Measurements from ENCODE around the gene FHOD3.

The FHOD3 gene

DNA sequence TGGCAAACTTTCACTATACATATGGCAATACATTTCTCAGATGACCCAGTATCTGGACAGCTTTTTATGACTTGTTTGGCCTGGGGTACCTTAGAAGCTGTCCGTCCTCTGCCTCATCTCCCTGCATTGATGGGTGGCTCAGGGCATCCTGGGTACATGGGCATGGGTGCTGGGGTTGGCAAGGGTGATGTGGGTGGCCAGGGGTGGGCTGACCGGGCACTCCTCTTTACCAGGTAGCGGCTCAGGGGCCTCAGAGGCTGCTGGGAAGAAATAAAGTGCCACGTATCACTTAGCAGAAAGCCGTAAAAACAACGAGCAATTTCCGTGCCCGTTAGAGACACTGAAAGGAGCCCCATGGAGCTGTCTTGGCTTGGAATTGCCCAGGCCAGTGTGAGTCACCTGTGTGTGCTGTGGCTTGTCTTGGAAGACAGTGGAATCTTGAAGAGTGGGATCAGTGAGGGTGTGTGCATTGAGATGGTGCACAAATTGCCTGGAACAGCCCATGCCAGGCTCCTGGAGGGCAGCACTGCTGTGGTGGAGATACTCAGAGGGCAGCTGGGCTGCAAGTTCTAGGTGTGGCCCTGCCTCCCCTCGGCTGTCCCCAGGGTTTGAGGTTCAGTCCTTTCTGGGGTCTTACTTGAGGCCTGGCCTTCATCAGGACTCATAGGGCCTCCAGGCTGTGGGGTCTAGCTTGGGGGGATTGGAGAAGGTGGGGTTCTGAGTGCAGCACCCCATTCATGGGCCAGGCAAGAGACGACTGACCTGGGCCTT is 88.8 kb downstream of the FHOD3 start:
- Histone ChIP-seq H3K27me3 (ENCODE audit: insufficient read depth, low read length, poor library complexity, severe bottlenecking) (no peaks in the 10 kb centered on the region), H2AFZ (ENCODE audit: low read length) (no peak overlapping the region), H3K4me1 (ENCODE audit: insufficient read depth, low read length, poor library complexity, severe bottlenecking) (no peaks in the 10 kb centered on the region), H3K9ac (ENCODE audit: low read depth, low read length, poor library complexity, severe bottlenecking) (no peak overlapping the region), H3K9me3 (ENCODE audit: insufficient read depth, low read depth, low read length) (no peaks in the 10 kb centered on the region), H3K4me2 (ENCODE audit: low read depth, low read length, poor library complexity, severe bottlenecking) (no peak overlapping the region), H3K79me2 (ENCODE audit: insufficient read depth, low read length) (no peaks in the 10 kb centered on the region), H3F3A (ENCODE audit: low read depth) (no peaks in the 10 kb centered on the region), H4K20me1 (ENCODE audit: insufficient read depth, low read length, poor library complexity, severe bottlenecking) (no peaks in the 10 kb centered on the region), H3K36me3 (ENCODE audit: insufficient read depth, low read length) (no peaks in the 10 kb centered on the region), H3K4me3 (ENCODE audit: low read length, poor library complexity, severe bottlenecking) (no peak overlapping the region), H3K9me2 (replicated peaks; ENCODE audit: low read depth, low read length) (no peaks in the 10 kb centered on the region)
- TF ChIP-seq EZH2phosphoT487 (IDR thresholded peaks at IDR 0.05; ENCODE audit: borderline replicate concordance) = no peak
- TF ChIP-seq, protein P1, sequence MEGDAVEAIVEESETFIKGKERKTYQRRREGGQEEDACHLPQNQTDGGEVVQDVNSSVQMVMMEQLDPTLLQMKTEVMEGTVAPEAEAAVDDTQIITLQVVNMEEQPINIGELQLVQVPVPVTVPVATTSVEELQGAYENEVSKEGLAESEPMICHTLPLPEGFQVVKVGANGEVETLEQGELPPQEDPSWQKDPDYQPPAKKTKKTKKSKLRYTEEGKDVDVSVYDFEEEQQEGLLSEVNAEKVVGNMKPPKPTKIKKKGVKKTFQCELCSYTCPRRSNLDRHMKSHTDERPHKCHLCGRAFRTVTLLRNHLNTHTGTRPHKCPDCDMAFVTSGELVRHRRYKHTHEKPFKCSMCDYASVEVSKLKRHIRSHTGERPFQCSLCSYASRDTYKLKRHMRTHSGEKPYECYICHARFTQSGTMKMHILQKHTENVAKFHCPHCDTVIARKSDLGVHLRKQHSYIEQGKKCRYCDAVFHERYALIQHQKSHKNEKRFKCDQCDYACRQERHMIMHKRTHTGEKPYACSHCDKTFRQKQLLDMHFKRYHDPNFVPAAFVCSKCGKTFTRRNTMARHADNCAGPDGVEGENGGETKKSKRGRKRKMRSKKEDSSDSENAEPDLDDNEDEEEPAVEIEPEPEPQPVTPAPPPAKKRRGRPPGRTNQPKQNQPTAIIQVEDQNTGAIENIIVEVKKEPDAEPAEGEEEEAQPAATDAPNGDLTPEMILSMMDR (conservative IDR thresholded peaks at IDR 0.05; ENCODE audit: low read length) = no peak

DNA sequence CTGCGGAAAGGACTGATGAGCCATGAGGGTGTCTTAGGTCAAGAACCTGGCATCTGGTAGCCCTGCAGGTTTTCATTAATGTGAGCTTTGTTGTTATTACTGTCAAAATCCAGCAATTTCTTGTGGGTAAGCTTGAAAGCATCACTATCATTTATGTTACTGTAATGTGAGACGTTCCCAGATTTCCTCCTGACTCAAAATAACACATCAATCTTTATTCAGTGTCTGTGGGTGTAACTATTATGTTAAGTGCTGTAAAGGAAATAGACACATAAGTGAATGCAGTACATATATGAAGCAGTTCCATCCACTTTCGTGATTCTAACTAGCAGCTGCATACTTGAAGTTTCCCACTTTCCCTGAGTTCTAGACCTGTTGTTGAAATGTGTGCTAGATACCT is 89.8 kb downstream of the FHOD3 start:
- Histone ChIP-seq H4K20me1 (ENCODE audit: insufficient read depth, low read length, poor library complexity, severe bottlenecking) (no peaks in the 10 kb centered on the region), H3K9me3 (ENCODE audit: insufficient read depth, low read depth, low read length) (no peaks in the 10 kb centered on the region), H3K79me2 (ENCODE audit: insufficient read depth, low read length) (no peaks in the 10 kb centered on the region), H2AFZ (ENCODE audit: low read length) (no peak overlapping the region), H3F3A (ENCODE audit: low read depth) (no peaks in the 10 kb centered on the region), H3K9ac (ENCODE audit: low read depth, low read length, poor library complexity, severe bottlenecking) (no peak overlapping the region), H3K27me3 (ENCODE audit: insufficient read depth, low read length, poor library complexity, severe bottlenecking) (no peaks in the 10 kb centered on the region), H3K4me1 (ENCODE audit: insufficient read depth, low read length, poor library complexity, severe bottlenecking) (no peaks in the 10 kb centered on the region), H3K4me2 (ENCODE audit: low read depth, low read length, poor library complexity, severe bottlenecking) (no peak overlapping the region), H3K4me3 (ENCODE audit: low read length, poor library complexity, severe bottlenecking) (no peak overlapping the region), H3K36me3 (ENCODE audit: insufficient read depth, low read length) (no peaks in the 10 kb centered on the region), H3K9me2 (replicated peaks; ENCODE audit: low read depth, low read length) (no peaks in the 10 kb centered on the region)
- TF ChIP-seq, protein P1 (conservative IDR thresholded peaks at IDR 0.05; ENCODE audit: low read length) = no peak
- no peak for TF ChIP-seq EZH2phosphoT487 (IDR thresholded peaks at IDR 0.05; ENCODE audit: borderline replicate concordance)

DNA sequence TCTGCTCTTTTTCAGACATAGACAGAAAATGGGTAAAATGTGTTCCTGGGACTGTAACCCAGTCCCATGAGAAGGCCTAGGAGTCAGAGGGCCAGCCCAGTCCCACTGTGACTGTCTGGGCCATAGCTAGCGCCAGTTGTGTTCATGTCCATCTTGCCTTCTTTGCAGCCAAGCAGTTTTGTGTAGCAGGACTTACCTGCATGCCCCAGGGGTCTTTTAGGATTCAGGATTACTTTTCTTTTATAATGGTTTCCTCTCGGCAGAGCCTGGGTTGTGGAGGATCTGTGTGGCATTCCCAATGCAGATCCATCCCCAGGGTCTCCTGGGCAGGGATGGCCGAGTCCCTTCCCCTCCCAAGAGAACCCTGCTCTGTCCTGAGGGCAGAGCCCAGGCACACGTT is 90.8 kb downstream of the FHOD3 start:
- Histone ChIP-seq H3K9ac (ENCODE audit: low read depth, low read length, poor library complexity, severe bottlenecking) (no peak overlapping the region), H2AFZ (ENCODE audit: low read length) (no peak overlapping the region), H3K4me3 (ENCODE audit: low read length, poor library complexity, severe bottlenecking) (no peak overlapping the region), H3K9me3 (ENCODE audit: insufficient read depth, low read depth, low read length) (no peaks in the 10 kb centered on the region), H3K79me2 (ENCODE audit: insufficient read depth, low read length) (no peaks in the 10 kb centered on the region), H3K9me2 (replicated peaks; ENCODE audit: low read depth, low read length) (no peaks in the 10 kb centered on the region), H3K36me3 (ENCODE audit: insufficient read depth, low read length) (no peaks in the 10 kb centered on the region), H3F3A (ENCODE audit: low read depth) (no peaks in the 10 kb centered on the region), H3K4me2 (ENCODE audit: low read depth, low read length, poor library complexity, severe bottlenecking) (no peak overlapping the region), H4K20me1 (ENCODE audit: insufficient read depth, low read length, poor library complexity, severe bottlenecking) (no peaks in the 10 kb centered on the region), H3K27me3 (ENCODE audit: insufficient read depth, low read length, poor library complexity, severe bottlenecking) (no peaks in the 10 kb centered on the region), H3K4me1 (ENCODE audit: insufficient read depth, low read length, poor library complexity, severe bottlenecking) (no peaks in the 10 kb centered on the region)
- TF ChIP-seq, protein P1 (conservative IDR thresholded peaks at IDR 0.05; ENCODE audit: low read length) = no peak
- no peak for TF ChIP-seq EZH2phosphoT487 (IDR thresholded peaks at IDR 0.05; ENCODE audit: borderline replicate concordance)
